Measurements from ENCODE around the gene ADAM12. TPM values are rescaled to one million over a fixed set of nuclear protein-coding genes. Genes with fewer than 3 reads are reported as not detected.

Gene ADAM12
- total RNA-seq, 1 donor from 2014 or later, result not detected

- intact Hi-C loops (cut with DNase I), result no loop called here
- no peaks in the 10 kb centered on the region for H3K27me3 ChIP-seq
- TF ChIP-seq CTCF (IDR thresholded peaks at IDR 0.05), result no peak
- no peak overlapping the region for H3K27ac ChIP-seq
- H3K4me3 ChIP-seq, result no peak overlapping the region
- no peaks in the 10 kb centered on the region for H3K36me3 ChIP-seq
- no peak for DNase-seq (ENCODE audit: low spot score in 2 of 2)
- no peaks in the 10 kb centered on the region for H3K9me3 ChIP-seq
- H3K4me1 ChIP-seq, result no peaks in the 10 kb centered on the region
Measured at GRCh38 chr10:126226988-126227761, 161.1 kb downstream of the ADAM12 start.

- intact Hi-C loops (cut with DNase I), result no loop called here
- no peaks in the 10 kb centered on the region for H3K27me3 ChIP-seq
- H3K27ac ChIP-seq, result no peak overlapping the region
- H3K9me3 ChIP-seq, result no peaks in the 10 kb centered on the region
- no peaks in the 10 kb centered on the region for H3K36me3 ChIP-seq
- no peak for TF ChIP-seq CTCF (IDR thresholded peaks at IDR 0.05)
- DNase-seq (ENCODE audit: low spot score in 2 of 2), result no peak
- H3K4me1 ChIP-seq, result no peaks in the 10 kb centered on the region
- no peak overlapping the region for H3K4me3 ChIP-seq
Measured at GRCh38 chr10:126226205-126226604, 162.1 kb downstream of the ADAM12 start.

- H3K4me1 ChIP-seq, result no peaks in the 10 kb centered on the region
- no peak overlapping the region for H3K4me3 ChIP-seq
- intact Hi-C loops (cut with DNase I), result no loop called here
- no peak overlapping the region for H3K27ac ChIP-seq
- DNase-seq (ENCODE audit: low spot score in 2 of 2), result no peak
- H3K9me3 ChIP-seq, result no peaks in the 10 kb centered on the region
- no peaks in the 10 kb centered on the region for H3K27me3 ChIP-seq
- TF ChIP-seq CTCF (IDR thresholded peaks at IDR 0.05), result no peak
- H3K36me3 ChIP-seq, result no peaks in the 10 kb centered on the region
Measured at GRCh38 chr10:126225672-126226008, 162.6 kb downstream of the ADAM12 start.

GRCh38 chr10:126224967-126225671, 163.2 kb downstream of the ADAM12 start:
- intact Hi-C loops (cut with DNase I), result no loop called here
- no peak for DNase-seq (ENCODE audit: low spot score in 2 of 2)

GRCh38 chr10:126223512-126224067, 164.7 kb downstream of the ADAM12 start:
- Histone ChIP-seq H3K4me3 (no peak overlapping the region), H3K36me3 (no peaks in the 10 kb centered on the region), H3K27ac (no peak overlapping the region), H3K4me1 (no peaks in the 10 kb centered on the region), H3K9me3 (no peaks in the 10 kb centered on the region), H3K27me3 (no peaks in the 10 kb centered on the region)
- no peak for TF ChIP-seq CTCF (IDR thresholded peaks at IDR 0.05)
- intact Hi-C loops (cut with DNase I), result no loop called here
- DNase-seq (ENCODE audit: low spot score in 2 of 2), result no peak

More at GRCh38 chr10:126224967-126225671, 163.2 kb downstream of the ADAM12 start:
- no peaks in the 10 kb centered on the region for H3K27me3 ChIP-seq
- no peaks in the 10 kb centered on the region for H3K9me3 ChIP-seq
- no peaks in the 10 kb centered on the region for H3K4me1 ChIP-seq
- no peak overlapping the region for H3K4me3 ChIP-seq
- TF ChIP-seq CTCF (IDR thresholded peaks at IDR 0.05), result no peak
- no peak overlapping the region for H3K27ac ChIP-seq
- H3K36me3 ChIP-seq, result no peaks in the 10 kb centered on the region

All from ascending aorta (tissue), 2 donors.